Activated T-helper 1 cell treated with anti-CD3 and anti-CD28 coated beads, Interleukin-12 subunit alpha, Interleukin-12 subunit beta, Interleukin-2, Interleukin-4 antibody, amounts not matched to agents 30 ng/mL and 10 ng/mL and 1 ng/mL, durations not matched to agents 14 hours and 24 hours and 36 hours (primary cell): ENCODE data around the gene ZNF738. TPM values are rescaled to one million over a fixed set of nuclear protein-coding genes. Genes with fewer than 3 reads are reported as not detected.

Experiments used
- DNase-seq: peaks from one replicate; pipeline ENCODE4 v3.0.0; 2021; ENCODE audit warnings: low spot score
- H3K27ac Mint-ChIP-seq: one replicate; pipeline ENCODE4 v1.8.0; 2021; ENCODE audit warnings: mild to moderate bottlenecking, mixed read lengths
- H3K27me3 Mint-ChIP-seq: one replicate; pipeline ENCODE4 v1.8.0; 2022; ENCODE audit warnings: mild to moderate bottlenecking, moderate library complexity, mixed read lengths; ENCODE audit not compliant: insufficient read depth
- H3K36me3 Mint-ChIP-seq: one replicate; pipeline ENCODE4 v1.8.0; 2021; ENCODE audit warnings: low read depth, mixed read lengths
- H3K4me1 Mint-ChIP-seq: one replicate; pipeline ENCODE4 v1.8.0; 2021; ENCODE audit warnings: low read depth, mixed read lengths
- H3K4me3 Mint-ChIP-seq: one replicate; pipeline ENCODE4 v1.8.0; 2021; ENCODE audit warnings: mild to moderate bottlenecking, moderate library complexity, mixed read lengths
- H3K9me3 Mint-ChIP-seq: one replicate; pipeline ENCODE4 v1.8.0; 2021; ENCODE audit warnings: mixed read lengths
- intact Hi-C: fragments of 100-400 bp; cut with micrococcal nuclease; formaldehyde crosslinking; loops from one replicate; pipeline ENCODE4 v1.15.1; 2024
- total RNA-seq: library from RNA; stranded (reverse); gene quantifications from 2 replicates; pipeline ENCODE4 v1.2.3, GENCODE V29; 2022

The ZNF738 gene
- total RNA-seq, 1 donor from 2014 or later, result 9.7 TPM

DNA sequence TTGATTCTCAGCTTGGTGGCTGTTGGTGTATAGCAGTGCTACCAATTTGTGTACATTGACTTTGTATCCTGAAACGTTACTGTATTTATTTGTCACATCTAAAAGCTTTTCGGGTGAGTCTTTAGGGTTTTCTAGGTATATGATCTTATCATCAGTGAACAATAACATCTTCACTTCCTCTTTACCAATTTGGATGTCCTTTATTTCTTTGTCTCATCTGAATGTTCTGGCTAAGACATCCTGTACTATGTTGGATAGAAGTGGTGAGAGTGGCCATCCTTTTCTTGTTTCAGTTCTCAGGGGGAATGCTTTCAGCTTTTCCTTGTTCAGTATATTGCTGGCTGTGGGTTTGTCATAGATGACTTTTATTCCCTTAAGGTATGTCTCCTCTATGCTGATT lies 6.0 kb upstream of the ZNF738 start:
- intact Hi-C loops, result no loop called here
- no peaks in the 10 kb centered on the region for H3K4me1 Mint-ChIP-seq
- H3K4me3 Mint-ChIP-seq, result no peak overlapping the region
- H3K9me3 Mint-ChIP-seq, result peaks cover 44% of the 10 kb centered on the region
- H3K36me3 Mint-ChIP-seq, result peaks cover 1% of the 10 kb centered on the region
- DNase-seq, result no peak
- no peaks in the 10 kb centered on the region for H3K27me3 Mint-ChIP-seq
- no peak overlapping the region for H3K27ac Mint-ChIP-seq

DNA sequence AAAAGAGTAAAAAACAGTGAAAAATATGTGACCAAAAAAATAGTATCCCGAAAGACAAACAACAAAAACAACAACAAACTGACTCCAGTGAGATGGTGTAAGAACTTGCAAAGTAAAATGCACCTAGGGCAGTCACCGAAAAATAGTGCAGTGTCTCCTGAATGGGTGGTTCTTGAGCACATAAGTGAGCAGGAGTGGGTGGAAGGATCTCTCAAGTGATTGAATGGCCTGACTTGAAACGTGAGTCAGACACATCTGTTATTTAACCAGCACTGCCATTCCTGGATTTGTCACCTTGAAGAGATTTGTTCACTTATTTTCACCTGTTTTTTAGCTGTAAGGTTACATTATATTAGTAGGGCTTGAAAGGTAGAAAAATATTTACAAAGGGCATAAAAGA lies 3.5 kb downstream of the ZNF738 start:
- H3K36me3 Mint-ChIP-seq, result peaks cover 42% of the 10 kb centered on the region
- no peaks in the 10 kb centered on the region for H3K27me3 Mint-ChIP-seq
- no peak overlapping the region for H3K27ac Mint-ChIP-seq
- H3K9me3 Mint-ChIP-seq, result peaks cover 23% of the 10 kb centered on the region
- no peak for DNase-seq
- no peaks in the 10 kb centered on the region for H3K4me1 Mint-ChIP-seq
- intact Hi-C loops, result no loop called here
- no peak overlapping the region for H3K4me3 Mint-ChIP-seq

DNA sequence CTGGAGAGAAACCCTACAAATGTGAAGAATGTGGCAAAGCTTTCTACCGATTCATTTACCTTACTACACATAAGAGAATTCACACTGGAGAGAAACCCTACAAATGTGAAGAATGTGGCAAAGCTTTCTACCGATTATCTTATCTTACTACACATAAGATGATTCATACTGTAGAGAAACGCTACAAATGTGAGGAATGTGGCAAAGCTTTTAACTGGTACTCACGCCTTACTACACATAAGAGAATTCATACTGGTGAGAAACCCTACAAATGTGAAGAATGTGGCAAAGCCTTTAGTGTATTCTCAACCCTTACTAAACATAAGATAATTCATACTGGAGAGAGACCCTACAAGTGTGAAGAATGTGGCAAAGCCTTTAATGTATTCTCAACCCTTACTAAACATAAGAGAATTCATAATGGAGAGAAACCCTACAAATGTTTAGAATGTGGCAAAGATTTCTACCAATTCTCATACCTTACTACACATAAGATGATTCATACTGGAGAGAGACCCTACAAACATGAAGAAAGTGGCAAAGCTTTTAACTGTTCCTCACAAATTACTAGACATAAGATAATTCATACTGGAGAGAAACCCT lies 25.3 kb downstream of the ZNF738 start:
- no peak for DNase-seq
- Mint-ChIP-seq H3K4me3 (no peak overlapping the region), H3K36me3 (peaks cover 34% of the 10 kb centered on the region), H3K4me1 (no peaks in the 10 kb centered on the region), H3K9me3 (peaks cover 73% of the 10 kb centered on the region), H3K27me3 (no peaks in the 10 kb centered on the region), H3K27ac (no peak overlapping the region)
- intact Hi-C loops, result no loop called here

DNA sequence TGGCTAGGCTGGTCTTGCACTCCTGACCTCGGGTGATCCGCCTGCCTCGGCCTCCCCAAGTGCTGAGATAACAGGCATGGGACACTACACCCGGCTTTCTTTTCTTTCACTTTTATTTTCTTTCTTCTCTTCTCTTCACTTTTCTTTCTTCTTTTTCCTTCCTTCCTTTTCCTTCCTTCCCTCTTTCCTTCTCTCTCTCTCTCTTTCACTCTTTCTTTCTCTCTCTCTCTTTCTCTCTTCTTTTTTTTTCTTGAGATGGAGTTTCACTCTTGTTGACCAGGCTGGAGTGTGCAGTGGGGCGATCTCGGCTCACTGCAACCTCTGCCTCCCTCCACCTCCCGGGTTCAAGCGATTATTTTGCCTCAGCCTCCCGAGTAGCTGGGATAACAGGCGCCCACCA lies 37.3 kb downstream of the ZNF738 start:
- Mint-ChIP-seq H3K9me3 (peaks cover 45% of the 10 kb centered on the region), H3K27me3 (no peaks in the 10 kb centered on the region), H3K4me3 (no peak overlapping the region), H3K4me1 (peaks cover 14% of the 10 kb centered on the region), H3K27ac (no peak overlapping the region), H3K36me3 (peaks cover 26% of the 10 kb centered on the region)
- no peak for DNase-seq
- intact Hi-C loops, result loop anchor here (1.0 to 5.0 kb wide), 6 partner anchors 37 to 619 kb away; partner anchors contain the start of genes ZNF100, ZNF66, ZNF738 and ZNF85

DNA sequence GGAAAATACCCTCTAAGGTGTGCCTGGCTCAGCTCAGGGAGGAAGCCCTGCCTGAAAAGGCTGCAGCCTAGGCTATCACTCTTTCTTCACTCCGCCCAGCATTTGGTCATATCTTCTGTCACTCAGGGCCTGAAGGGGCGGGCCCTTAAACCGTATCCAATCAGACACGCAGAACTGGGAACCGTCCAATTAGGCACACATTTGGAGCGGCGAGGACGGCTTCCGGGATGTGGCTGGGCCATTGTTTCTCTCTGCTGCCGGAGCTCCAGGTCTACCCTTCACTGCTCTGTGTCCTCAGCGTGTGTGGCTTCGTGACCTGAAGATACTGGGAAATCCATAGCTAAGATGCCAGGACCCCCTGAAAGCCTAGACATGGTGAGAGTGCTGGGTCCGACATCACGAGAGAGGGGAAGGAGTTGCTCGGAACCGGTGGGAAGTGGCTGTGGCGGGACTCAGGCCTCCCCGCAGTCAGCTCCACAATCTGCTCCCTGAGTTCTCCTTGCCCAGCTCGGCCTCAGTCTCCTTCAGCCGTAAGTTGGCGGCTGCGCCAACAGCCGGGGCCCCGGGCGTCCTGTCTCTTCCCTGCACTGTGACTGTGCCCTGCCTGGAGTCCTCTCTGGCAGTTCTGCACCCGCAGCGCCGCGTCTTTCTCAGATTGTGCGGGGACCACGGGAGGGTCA lies 38.2 kb downstream of the ZNF738 start, which contains the start of gene ZNF493:
TSS of gene ZNF493 (plus strand) at position 241 of the 680 bp plus-strand sequence. CDS start at position 346, 105 bp downstream.
- Mint-ChIP-seq H3K36me3 (peaks cover 29% of the 10 kb centered on the region), H3K9me3 (peaks cover 43% of the 10 kb centered on the region), H3K27ac (peak within 1 kb of the TSS; percentile 83), H3K4me1 (peaks cover 14% of the 10 kb centered on the region), H3K27me3 (no peaks in the 10 kb centered on the region), H3K4me3 (peak within 1 kb of the TSS; percentile 97)
- peak; percentile 87 for DNase-seq
- intact Hi-C loops, result loop anchor here (1.0 to 5.0 kb wide), 8 partner anchors 38 to 620 kb away; partner anchors contain the start of genes ZNF100, ZNF429, ZNF66 and ZNF708

DNA sequence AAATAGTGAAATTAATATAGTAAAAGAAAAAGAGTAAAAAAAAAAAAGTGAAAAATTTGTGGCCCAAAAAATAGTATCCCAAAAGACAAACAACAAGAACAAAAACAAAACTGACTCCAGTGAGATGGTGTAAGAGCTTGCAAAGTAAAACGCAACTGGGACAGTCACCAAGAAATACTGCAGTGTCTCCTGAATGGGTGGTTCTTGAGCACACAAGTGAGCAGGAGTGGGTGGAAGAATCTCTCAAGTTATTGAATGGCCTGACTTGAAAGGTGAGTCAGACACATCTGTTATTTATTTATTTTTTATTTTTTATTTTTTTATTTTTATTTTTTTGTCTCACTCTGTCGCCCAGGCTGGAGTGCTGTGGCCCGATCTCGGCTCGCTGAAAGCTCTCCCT lies 40.1 kb downstream of the ZNF738 start:
- Mint-ChIP-seq H3K4me1 (peaks cover 14% of the 10 kb centered on the region), H3K27me3 (no peaks in the 10 kb centered on the region), H3K4me3 (no peak overlapping the region), H3K9me3 (peaks cover 44% of the 10 kb centered on the region), H3K36me3 (peaks cover 40% of the 10 kb centered on the region), H3K27ac (no peak overlapping the region)
- no peak for DNase-seq
- intact Hi-C loops, result loop anchor here (5.0 kb wide), 1 partner anchor 622 kb away; the partner anchor contains the start of gene ZNF66

DNA sequence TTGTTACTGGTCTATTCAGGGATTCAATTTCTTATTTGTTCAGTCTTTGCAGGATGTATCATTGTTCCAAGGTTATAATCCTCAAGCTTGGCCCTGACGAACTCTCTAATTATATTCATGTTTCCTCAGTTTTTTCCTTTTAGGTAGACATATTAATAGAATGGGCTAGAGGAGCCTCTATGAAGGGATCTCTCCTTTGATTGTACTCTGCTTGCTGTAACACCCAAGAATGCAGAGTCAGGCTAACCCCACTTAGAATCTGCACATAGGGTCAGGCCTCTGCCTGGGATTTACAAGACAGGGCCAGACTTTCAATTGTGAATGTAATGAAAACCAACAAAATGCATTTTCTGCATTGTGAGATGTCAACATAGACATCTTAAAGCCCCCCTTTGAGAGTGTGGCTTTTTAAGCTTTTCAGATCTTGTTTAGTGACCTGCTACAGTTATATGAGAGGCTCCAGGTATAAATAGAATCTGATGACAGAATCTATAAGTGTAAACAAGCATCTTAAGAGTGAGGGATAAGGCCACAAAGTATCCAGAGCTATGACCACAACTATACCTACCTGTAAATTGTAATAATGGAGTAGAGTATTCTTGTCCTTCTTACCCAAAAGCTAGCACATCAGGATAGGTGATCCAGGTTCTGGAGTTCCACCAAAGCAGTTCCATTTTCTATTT lies 43.6 kb downstream of the ZNF738 start:
- DNase-seq, result no peak
- Mint-ChIP-seq H3K4me1 (peaks cover 8% of the 10 kb centered on the region), H3K27ac (no peak overlapping the region), H3K36me3 (peaks cover 53% of the 10 kb centered on the region), H3K4me3 (no peak overlapping the region), H3K9me3 (peaks cover 55% of the 10 kb centered on the region), H3K27me3 (no peaks in the 10 kb centered on the region)
- intact Hi-C loops, result no loop called here

DNA sequence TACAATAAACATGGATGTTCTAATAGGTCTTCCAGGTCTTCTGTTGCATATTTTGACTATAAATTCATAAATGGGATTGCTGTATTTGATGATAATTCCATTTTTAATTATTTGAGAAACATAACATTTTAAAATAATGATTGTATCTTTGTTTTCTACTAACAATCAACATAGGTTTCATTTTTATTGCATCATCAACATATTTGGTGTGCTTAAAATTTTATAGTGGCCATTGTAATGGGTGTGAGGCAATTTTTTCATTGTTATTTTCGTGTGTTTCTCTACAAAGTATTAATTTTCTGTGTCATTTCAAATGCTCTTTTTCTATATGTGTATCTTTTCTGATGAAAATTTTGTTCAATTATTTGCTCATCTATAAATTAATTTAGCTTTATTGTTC lies 51.4 kb downstream of the ZNF738 start:
- no peaks in the 10 kb centered on the region for H3K27me3 Mint-ChIP-seq
- H3K4me3 Mint-ChIP-seq, result no peak overlapping the region
- H3K9me3 Mint-ChIP-seq, result peaks cover 57% of the 10 kb centered on the region
- no peak overlapping the region for H3K27ac Mint-ChIP-seq
- H3K4me1 Mint-ChIP-seq, result no peaks in the 10 kb centered on the region
- intact Hi-C loops, result no loop called here
- H3K36me3 Mint-ChIP-seq, result peaks cover 63% of the 10 kb centered on the region
- no peak for DNase-seq

DNA sequence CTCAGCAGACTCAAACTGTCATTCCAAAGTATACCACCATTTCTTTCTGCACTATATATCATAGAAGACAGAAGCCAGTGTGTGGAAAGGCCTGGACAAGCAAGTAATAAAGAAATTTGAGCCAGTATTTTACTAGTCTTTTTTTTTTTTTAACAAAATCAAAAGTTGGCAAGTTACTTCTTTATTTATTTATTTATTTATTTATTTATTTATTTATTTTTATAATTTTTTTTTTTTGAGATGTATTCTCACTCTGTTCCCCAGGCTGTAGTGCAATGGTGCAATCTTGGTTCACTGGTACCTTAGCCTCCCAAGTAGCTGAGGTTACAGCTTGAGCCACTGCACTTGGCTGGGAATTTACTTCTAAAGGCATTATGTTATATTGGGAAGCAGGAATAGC lies 63.4 kb downstream of the ZNF738 start:
- H3K36me3 Mint-ChIP-seq, result peaks cover 20% of the 10 kb centered on the region
- H3K4me1 Mint-ChIP-seq, result no peaks in the 10 kb centered on the region
- H3K4me3 Mint-ChIP-seq, result no peak overlapping the region
- H3K27me3 Mint-ChIP-seq, result no peaks in the 10 kb centered on the region
- H3K27ac Mint-ChIP-seq, result no peak overlapping the region
- H3K9me3 Mint-ChIP-seq, result peaks cover 79% of the 10 kb centered on the region
- no peak for DNase-seq
- intact Hi-C loops, result no loop called here

DNA sequence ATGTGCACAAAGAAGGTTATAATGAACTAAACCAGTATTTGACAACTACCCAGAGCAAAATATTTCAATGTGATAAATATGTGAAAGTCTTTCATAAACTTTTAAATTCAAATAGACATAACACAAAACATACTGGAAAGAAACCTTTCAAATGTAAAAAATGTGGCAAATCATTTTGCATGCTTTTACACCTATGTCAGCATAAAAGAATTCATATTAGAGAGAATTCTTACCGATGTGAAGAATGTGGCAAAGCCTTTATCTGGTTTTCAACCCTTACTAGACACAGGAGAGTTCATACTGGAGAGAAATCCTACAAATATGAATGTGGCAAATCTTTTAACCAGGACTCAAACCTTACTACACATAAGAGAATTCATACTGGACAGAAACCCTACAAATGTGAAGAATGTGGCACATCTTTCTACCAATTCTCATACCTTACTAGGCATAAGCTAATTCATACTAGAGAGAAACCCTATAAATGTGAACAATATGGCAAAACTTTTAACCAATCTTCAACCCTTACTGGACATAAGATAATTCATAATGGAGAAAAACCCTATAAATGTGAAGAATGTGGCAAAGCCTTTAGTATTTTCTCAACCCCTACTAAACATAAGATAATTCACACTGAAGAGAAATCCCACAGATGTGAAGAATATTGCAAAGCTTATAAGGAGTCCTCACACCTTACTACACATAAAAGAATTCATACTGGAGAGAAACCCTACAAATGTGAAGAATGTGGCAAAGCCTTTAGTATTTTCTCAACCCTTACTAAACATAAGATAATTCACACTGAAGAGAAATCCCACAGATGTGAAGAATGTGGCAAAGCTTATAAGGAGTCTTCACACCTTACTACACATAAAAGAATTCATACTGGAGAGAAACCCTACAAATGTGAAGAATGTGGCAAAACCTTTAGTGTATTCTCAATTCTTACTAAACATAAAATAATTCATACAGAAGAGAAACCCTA lies 64.5 kb downstream of the ZNF738 start:
- no peak for DNase-seq
- intact Hi-C loops, result no loop called here
- Mint-ChIP-seq H3K9me3 (peaks cover 70% of the 10 kb centered on the region), H3K27ac (no peak overlapping the region), H3K4me1 (no peaks in the 10 kb centered on the region), H3K4me3 (no peak overlapping the region), H3K27me3 (no peaks in the 10 kb centered on the region), H3K36me3 (peaks cover 15% of the 10 kb centered on the region)
